OCI-LY3 (cell line): Measurements from ENCODE around the gene CYP27B1.

Experiments used
- H2AFZ ChIP-seq: fragments of 200-600, 300-600 bp; shearing (Covaris generic); 2 replicates; pipeline ENCODE4 v1.6.0; 2014; ENCODE audit warnings: antibody characterized with exemption, low read depth, low read length
- H3K27ac ChIP-seq: fragments of 200-600, 300-600 bp; sonication (generic); 2 replicates; pipeline ENCODE4 v1.5.1; 2014; ENCODE audit warnings: mild to moderate bottlenecking, low read length, moderate library complexity, mixed read lengths
- H3K27me3 ChIP-seq: fragments of 200-600, 300-600 bp; sonication (generic); 2 replicates; pipeline ENCODE4 v1.6.1; 2014; ENCODE audit warnings: low read depth, low read length, mixed read lengths
- H3K36me3 ChIP-seq: fragments of 200-600, 300-600 bp; sonication (generic); replicated peaks from 2 replicates; pipeline ENCODE3; 2014; ENCODE audit warnings: low read depth, low read length, mixed read lengths
- H3K4me1 ChIP-seq: fragments of 300-600, 200-600 bp; sonication (generic); 2 replicates; pipeline ENCODE4 v1.6.1; 2014; ENCODE audit warnings: low read length, mixed read lengths
- H3K4me2 ChIP-seq: fragments of 200-600, 300-600 bp; sonication (generic); 2 replicates; pipeline ENCODE4 v1.6.1; 2014; ENCODE audit warnings: low read length, mixed read lengths
- H3K4me3 ChIP-seq: fragments of 300-600, 200-600 bp; sonication (generic); 2 replicates; pipeline ENCODE4 v1.5.1; 2014; ENCODE audit warnings: antibody characterized with exemption, mild to moderate bottlenecking, low read length, moderate library complexity
- H3K79me2 ChIP-seq: fragments of 300-600, 200-600 bp; shearing (Covaris generic); 2 replicates; pipeline ENCODE4 v1.6.1; 2014; ENCODE audit warnings: mild to moderate bottlenecking, low read length, mixed read lengths
- H3K9ac ChIP-seq: fragments of 300-600, 200-600 bp; shearing (Covaris generic); 2 replicates; pipeline ENCODE4 v1.6.0; 2014; ENCODE audit warnings: mild to moderate bottlenecking, low read length, moderate library complexity
- H3K9me3 ChIP-seq: fragments of 200-600, 300-600 bp; shearing (Covaris generic); 2 replicates; pipeline ENCODE4 v1.6.1; 2014; ENCODE audit warnings: low read length, mixed read lengths; ENCODE audit not compliant: insufficient read depth
- H4K20me1 ChIP-seq: fragments of 200-600, 300-600 bp; sonication (generic); 2 replicates; pipeline ENCODE4 v1.6.1; 2016; ENCODE audit warnings: low read length, mixed read lengths; ENCODE audit not compliant: insufficient read depth
- EZH2phosphoT487 ChIP-seq: fragments of 200-600 bp; shearing (Covaris generic); IDR thresholded peaks from 2 replicates; pipeline ENCODE4 v1.6.1; 2018; ENCODE audit warnings: antibody characterized with exemption, mixed run types, low read depth
- TF ChIP-seq, protein P1 (sequence below): fragments of 200-600, 300-600 bp; sonication (generic); IDR thresholded peaks from 2 replicates; pipeline ENCODE4 v1.5.1; 2014; ENCODE audit warnings: antibody characterized with exemption, low read length, low read depth

Gene CYP27B1

DNA sequence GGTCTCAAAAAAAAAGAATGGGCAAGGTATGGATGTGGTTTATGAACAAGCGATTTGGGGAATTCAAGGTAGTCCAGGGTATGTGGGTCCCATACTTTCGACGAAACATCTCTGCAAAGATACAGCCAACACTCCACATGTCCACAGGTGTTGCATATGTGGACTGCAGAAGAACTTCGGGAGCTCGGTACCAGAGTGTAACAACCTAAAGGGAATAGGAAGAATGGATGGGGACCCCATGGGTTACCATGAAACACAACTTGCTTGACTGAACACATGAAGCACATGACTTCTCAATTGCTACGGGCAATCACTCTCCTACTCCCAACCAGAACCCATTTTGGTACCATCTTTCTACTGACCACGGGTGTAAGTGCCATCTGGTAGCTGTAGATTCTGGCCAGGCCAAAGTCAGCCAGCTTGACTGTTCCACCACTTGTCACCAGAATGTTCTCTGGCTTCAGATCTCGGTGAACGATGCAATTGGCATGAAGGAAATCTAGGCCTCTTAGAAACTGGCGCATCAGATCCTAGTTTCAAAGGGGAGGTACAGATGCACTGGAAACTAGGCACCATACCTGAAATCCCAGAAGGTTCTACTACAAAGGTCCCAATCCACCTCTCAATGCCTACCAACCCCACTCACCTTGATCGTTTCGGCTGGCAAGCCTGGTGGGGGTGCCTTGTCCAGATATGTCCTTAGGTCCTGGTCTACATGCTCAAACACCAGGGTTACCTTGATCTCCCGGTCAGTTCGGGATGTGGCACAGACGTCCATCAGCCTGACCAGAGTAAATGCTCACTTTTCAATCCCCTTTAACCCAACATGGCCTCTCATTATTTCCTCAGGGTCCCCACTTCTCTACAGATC is 16.1 kb downstream of the CYP27B1 start:
- H3K36me3 ChIP-seq, result peaks cover 40% of the 10 kb centered on the region
- H3K4me2 ChIP-seq, result peak overlapping the region; percentile 88
- H3K27ac ChIP-seq, result peak overlapping the region; percentile 57

DNA sequence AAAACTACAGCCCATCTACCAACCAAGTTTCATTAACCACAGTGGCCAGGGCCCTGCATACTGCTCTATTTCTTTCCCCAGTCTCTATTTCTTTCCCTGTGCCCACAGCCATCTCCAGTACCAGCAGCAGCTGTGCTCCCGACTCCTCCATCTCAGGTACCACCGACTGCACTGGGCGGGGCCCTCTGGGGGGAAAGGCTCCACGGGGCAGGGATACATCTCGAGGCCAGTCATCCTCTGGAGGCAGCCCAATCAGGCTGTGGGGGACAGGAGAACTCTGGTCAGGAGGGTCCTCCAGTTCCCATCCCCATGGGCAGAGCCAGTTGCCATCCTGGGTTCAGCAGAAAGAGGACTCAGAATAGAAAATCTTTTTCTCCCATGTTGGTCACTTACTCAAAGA is 17.8 kb downstream of the CYP27B1 start:
- no peak overlapping the region for H2AFZ ChIP-seq
- TF ChIP-seq, protein P1, sequence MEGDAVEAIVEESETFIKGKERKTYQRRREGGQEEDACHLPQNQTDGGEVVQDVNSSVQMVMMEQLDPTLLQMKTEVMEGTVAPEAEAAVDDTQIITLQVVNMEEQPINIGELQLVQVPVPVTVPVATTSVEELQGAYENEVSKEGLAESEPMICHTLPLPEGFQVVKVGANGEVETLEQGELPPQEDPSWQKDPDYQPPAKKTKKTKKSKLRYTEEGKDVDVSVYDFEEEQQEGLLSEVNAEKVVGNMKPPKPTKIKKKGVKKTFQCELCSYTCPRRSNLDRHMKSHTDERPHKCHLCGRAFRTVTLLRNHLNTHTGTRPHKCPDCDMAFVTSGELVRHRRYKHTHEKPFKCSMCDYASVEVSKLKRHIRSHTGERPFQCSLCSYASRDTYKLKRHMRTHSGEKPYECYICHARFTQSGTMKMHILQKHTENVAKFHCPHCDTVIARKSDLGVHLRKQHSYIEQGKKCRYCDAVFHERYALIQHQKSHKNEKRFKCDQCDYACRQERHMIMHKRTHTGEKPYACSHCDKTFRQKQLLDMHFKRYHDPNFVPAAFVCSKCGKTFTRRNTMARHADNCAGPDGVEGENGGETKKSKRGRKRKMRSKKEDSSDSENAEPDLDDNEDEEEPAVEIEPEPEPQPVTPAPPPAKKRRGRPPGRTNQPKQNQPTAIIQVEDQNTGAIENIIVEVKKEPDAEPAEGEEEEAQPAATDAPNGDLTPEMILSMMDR, result no peak
- no peak for TF ChIP-seq EZH2phosphoT487
- H4K20me1 ChIP-seq, result no peaks in the 10 kb centered on the region
- no peaks in the 10 kb centered on the region for H3K27me3 ChIP-seq
- H3K4me1 ChIP-seq, result peaks cover 30% of the 10 kb centered on the region
- H3K36me3 ChIP-seq, result peaks cover 40% of the 10 kb centered on the region
- H3K79me2 ChIP-seq, result peaks cover 46% of the 10 kb centered on the region
- no peaks in the 10 kb centered on the region for H3K9me3 ChIP-seq
- no peak overlapping the region for H3K27ac ChIP-seq
- H3K9ac ChIP-seq, result no peak overlapping the region
- no peak overlapping the region for H3K4me2 ChIP-seq
- H3K4me3 ChIP-seq, result no peak overlapping the region

More for the DNA sequence above, 16.1 kb downstream of the CYP27B1 start:
- no peaks in the 10 kb centered on the region for H3K27me3 ChIP-seq
- no peaks in the 10 kb centered on the region for H3K9me3 ChIP-seq
- H3K4me1 ChIP-seq, result peaks cover 28% of the 10 kb centered on the region
- H3K4me3 ChIP-seq, result peak overlapping the region; percentile 87
- H3K9ac ChIP-seq, result peak overlapping the region; percentile 90
- TF ChIP-seq, protein P1, result no peak
- no peak for TF ChIP-seq EZH2phosphoT487
- no peaks in the 10 kb centered on the region for H4K20me1 ChIP-seq
- H2AFZ ChIP-seq, result no peak overlapping the region
- peaks cover 42% of the 10 kb centered on the region for H3K79me2 ChIP-seq

DNA sequence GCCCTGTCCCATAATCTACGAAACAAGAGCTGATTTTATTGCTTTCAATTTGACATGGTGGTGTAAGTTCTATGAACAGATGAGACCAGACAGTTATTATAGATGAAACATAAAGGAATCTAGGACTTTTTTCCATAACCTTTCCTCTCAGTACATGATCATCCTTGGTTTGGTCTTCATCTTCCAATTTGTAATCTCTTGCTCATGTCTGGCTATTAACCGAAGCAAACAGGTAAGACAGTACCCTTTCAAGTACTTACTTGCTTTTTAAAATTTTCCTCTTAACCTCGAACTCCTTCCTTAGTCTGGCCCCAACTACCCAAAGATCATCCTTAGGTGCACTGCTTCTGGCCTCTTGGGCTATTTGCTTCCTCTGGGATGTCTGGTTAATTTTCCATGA is 20.9 kb downstream of the CYP27B1 start:
- Histone ChIP-seq H3K4me2 (peak overlapping the region; percentile 75; the same call in 1 of the 2 replicates), H4K20me1 (no peaks in the 10 kb centered on the region), H3K4me3 (peak overlapping the region; percentile 97; the same call in 1 of the 2 replicates), H3K9ac (no peak overlapping the region), H3K4me1 (peaks cover 31% of the 10 kb centered on the region), H3K27ac (peak overlapping the region; percentile 81; the same call in 1 of the 2 replicates), H2AFZ (no peak overlapping the region), H3K27me3 (no peaks in the 10 kb centered on the region), H3K9me3 (no peaks in the 10 kb centered on the region), H3K36me3 (peaks cover 37% of the 10 kb centered on the region), H3K79me2 (peaks cover 39% of the 10 kb centered on the region)
- TF ChIP-seq EZH2phosphoT487, result no peak
- TF ChIP-seq, protein P1, result no peak

DNA sequence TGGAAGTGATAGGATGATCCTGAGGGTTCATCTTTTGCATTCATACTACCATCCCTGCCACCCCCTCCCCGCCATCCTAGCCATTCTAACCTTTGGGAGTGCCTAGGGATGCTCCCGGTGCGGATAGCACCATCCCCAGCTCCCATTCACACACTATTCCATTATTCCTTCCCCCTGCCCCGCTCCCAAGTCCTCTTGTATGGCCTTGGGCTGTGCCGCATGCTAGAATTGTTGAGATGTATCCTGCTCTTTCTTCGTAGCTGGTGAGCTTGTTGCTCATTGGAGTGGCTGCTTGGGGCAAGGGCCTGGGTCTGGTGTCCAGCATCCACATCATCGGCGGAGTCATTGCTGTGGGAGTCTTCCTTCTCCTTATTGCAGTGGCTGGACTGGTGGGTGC is 21.4 kb downstream of the CYP27B1 start:
- no peaks in the 10 kb centered on the region for H3K9me3 ChIP-seq
- TF ChIP-seq, protein P1, result no peak
- TF ChIP-seq EZH2phosphoT487, result no peak
- peak overlapping the region; percentile 99 for H3K9ac ChIP-seq
- H2AFZ ChIP-seq, result no peak overlapping the region
- peak overlapping the region; percentile 81 for H3K27ac ChIP-seq
- H3K4me2 ChIP-seq, result peak overlapping the region; percentile 75
- H3K4me1 ChIP-seq, result peaks cover 30% of the 10 kb centered on the region
- peaks cover 38% of the 10 kb centered on the region for H3K79me2 ChIP-seq
- peak overlapping the region; percentile 97 for H3K4me3 ChIP-seq
- H3K27me3 ChIP-seq, result no peaks in the 10 kb centered on the region
- peaks cover 32% of the 10 kb centered on the region for H3K36me3 ChIP-seq
- H4K20me1 ChIP-seq, result no peaks in the 10 kb centered on the region
